Right cardiac atrium (tissue), 5 donors: ENCODE measurements around the gene COTL1. TPM values are rescaled to one million over a fixed set of nuclear protein-coding genes. Genes with fewer than 3 reads are reported as not detected.

ENCODE experiments used
- ATAC-seq, 2 donors: fragments of 200-7000 bp; cut with Tn5 transposase; one replicate each; pipeline versions ENCODE4 v1.8.0 to v1.9.1; 2020; ENCODE audit warnings: moderate library complexity in 2 of 2, mild to moderate bottlenecking in 1 of 2
- DNase-seq, 3 donors: peaks; one replicate each; pipeline ENCODE4 v3.0.0-alpha.2; 2020
- H3K27ac ChIP-seq: one replicate; pipeline ENCODE4 v1.5.1; 2013; ENCODE audit warnings: mild to moderate bottlenecking, low read length, control low read depth, moderate library complexity
- H3K27me3 ChIP-seq: one replicate; pipeline ENCODE4 v1.6.1; 2013; ENCODE audit not compliant: control insufficient read depth, insufficient read depth
- H3K4me1 ChIP-seq: one replicate; pipeline ENCODE4 v1.6.1; 2013; ENCODE audit warnings: low read length; ENCODE audit not compliant: control insufficient read depth, insufficient read depth
- H3K4me3 ChIP-seq: one replicate; pipeline ENCODE4 v1.5.1; 2013; ENCODE audit warnings: low read length, control low read depth
- H3K9me3 ChIP-seq: one replicate; pipeline ENCODE4 v1.6.1; 2013; ENCODE audit warnings: low read length; ENCODE audit not compliant: control insufficient read depth
- WGBS: extraction: QIAGEN DNeasy Blood & Tissue Kit; methylation state at CpG from one replicate; pipeline ENCODE4 v1.1.7; 2013; 5-methylcytosine and 5-hydroxymethylcytosine counted together
- intact Hi-C, 4 donors: fragments of 100-400 bp; cut with DNase I; formaldehyde crosslinking; loops; one replicate each; pipeline versions ENCODE4 v1.11.0 to v1.14.0; 2022 to 2023
- polyA plus RNA-seq: library from polyadenylated mRNA; stranded (reverse); fragments of 200-250 nt; gene quantifications from one replicate; pipeline ENCODE4 v1.2.3, GENCODE V29; 2013
- total RNA-seq, 4 donors: library from RNA; stranded (reverse); fragmentation: NEBNext Ultra II Directional; extraction: Animal tissue kit (Norgen Biotek cat#: 25700); gene quantifications; one replicate each; pipeline ENCODE4 v1.2.1, GENCODE V29; 2021
- donor health status: healthy with polysubstance abuse.
- donor health status: DM: no; HTN: yes; CAD: no.
- donor health status: DM: no; HTN: no; CAD: no.
- donor health status: DM: no; HTN: yes; CAD: no; lungs with severe emphysema.
- donor health status: DM: yes; HTN: yes; CAD: no.

COTL1 gene
- total and polyA plus RNA-seq, 5 donors: 11.6 to 26.9 (median 21.8) TPM

DNA sequence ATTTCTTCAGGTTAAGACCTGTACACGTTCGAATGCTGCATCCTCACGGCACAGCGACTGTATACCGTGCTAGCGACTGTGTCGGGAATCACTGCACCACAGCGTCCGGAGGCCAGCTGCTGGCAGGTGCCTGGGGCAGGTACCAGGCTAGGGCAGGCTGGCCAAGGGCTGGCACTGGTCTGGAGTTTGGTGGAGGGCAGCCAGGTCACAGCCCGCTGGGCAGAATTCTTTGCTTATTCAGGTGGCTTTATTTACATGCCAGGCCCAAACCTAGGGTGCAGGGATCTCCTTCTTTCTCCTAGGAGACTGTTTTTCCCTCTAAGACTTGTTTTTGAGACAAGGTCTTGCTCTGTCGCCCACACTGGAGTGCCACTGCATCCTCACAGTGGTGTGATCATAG is 37.9 kb downstream of the COTL1 start:
- Histone ChIP-seq H3K27ac (no peak overlapping the region), H3K4me3 (no peak overlapping the region), H3K9me3 (no peaks in the 10 kb centered on the region), H3K4me1 (no peaks in the 10 kb centered on the region), H3K27me3 (no peaks in the 10 kb centered on the region)
- intact Hi-C loops: no loop called here
- ATAC-seq (no peak), DNase-seq (no peak)
- 96% methylated on average over 11 of the region's 11 CpGs for WGBS

DNA sequence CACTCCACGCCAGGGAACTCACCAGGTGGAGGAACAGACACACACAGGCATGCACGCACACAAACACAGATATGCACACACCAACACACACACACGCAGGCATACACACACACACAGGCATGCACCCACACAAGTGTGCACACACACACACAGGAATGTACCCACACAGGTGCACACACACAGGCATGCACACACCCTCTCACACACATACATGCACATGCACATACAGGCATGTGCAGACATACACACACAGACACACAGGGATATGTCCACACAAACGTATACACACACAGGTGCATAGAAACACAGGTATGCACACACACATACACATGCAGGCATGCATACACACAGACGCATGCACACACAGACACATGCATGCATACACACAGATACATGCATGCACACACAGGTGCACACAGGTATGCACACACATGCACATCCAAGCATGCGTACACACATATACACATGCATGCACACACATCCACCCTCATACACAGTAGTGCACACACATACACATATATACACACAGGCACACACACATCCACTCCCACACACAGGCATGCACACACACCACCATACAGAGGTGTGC is 39.2 kb downstream of the COTL1 start:
- no peaks in the 10 kb centered on the region for H3K4me1 ChIP-seq
- H3K4me3 ChIP-seq: no peak overlapping the region
- no peak overlapping the region for H3K27ac ChIP-seq
- H3K27me3 ChIP-seq: no peaks in the 10 kb centered on the region
- H3K9me3 ChIP-seq: no peaks in the 10 kb centered on the region
- DNase-seq (no peak), ATAC-seq (no peak)
- intact Hi-C loops: no loop called here
- WGBS: 95% methylated on average over 6 of the region's 6 CpGs

DNA sequence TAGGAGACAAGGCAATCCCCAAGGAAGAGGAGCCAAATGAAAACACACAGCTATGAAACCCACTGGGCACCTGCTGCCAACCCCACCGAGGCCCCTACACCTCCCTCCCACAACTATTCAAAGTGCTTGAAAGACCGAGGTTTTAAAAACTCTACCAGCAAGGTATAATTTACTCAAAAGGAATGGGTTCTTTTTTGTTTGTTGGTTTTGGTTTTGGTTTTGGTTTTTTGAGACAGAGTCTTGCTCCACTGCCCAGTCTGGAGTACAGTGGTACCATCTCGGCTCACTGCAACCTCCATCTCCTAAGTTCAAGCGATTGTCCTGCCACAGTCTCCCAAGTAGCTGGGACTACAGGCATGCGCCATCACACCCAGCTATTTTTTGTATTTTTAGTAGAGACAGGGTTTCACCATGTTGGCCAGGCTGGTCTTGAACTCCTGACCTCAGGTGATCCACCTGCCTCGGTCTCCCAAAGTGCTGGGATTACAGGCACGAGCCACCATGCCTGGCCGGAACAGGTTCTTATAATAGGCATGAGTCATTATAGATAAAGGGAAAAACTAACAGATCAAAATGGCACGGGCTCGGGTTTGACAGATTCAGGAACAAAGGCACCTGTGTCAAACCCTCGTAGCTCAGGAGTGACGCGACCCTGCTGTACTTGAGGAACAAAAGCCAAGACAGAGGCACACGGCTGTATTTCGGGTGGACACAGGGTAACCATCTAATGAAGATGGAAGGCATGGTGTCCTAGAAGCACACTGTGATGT is 40.7 kb downstream of the COTL1 start:
- Histone ChIP-seq H3K9me3 (no peaks in the 10 kb centered on the region), H3K27me3 (no peaks in the 10 kb centered on the region), H3K4me3 (no peak overlapping the region), H3K27ac (no peak overlapping the region), H3K4me1 (no peaks in the 10 kb centered on the region)
- DNase-seq (no peak), ATAC-seq (no peak)
- intact Hi-C loops: no loop called here
- WGBS: 90% methylated on average over 15 of the region's 15 CpGs

DNA sequence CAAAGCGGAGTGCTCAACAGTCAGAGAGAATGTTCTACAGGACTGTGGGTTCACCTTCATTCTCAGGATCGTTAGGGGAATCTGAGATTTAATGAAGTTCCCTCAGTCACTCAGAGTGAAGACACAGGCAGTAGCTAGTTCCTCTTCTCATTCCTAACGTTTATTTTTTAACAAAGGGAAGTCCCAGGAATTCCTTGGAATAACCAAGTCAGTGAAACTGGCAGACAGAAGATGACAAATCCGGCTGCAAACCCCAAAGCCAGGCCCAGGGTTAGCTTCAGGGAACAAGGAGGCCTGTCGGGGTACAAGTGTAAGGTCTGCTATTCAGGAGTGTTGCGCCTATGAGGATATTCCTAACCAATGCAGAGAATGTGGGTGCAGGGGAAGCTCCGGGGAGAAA is 42.0 kb downstream of the COTL1 start:
- intact Hi-C loops: no loop called here
- WGBS: 85% methylated on average over 7 of the region's 7 CpGs

DNA sequence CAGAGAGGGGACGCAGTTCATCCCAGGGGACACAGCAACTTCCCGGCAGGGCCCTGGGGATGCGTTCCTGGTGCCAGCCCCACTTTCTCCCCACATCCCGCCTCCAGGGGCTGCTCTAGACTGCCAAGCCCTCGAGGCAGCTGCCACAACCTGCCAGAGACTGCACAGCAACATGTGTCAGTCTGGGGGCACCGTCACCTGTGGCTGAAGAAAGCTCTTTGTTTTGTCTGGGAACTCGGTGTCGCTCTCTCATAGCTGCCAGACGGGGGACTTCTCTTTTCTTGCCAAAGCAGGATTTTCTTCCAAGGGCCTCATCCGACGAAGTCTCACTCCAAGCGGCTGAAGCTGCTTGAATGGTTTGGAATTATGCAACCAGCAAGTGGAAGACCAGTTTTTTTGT is 43.7 kb downstream of the COTL1 start:
- 75% methylated on average over 12 of the region's 12 CpGs for WGBS
- H3K4me3 ChIP-seq: no peak overlapping the region
- H3K27ac ChIP-seq: no peak overlapping the region
- intact Hi-C loops: no loop called here
- ATAC-seq: no peak
- no peaks in the 10 kb centered on the region for H3K27me3 ChIP-seq
- H3K4me1 ChIP-seq: no peaks in the 10 kb centered on the region
- H3K9me3 ChIP-seq: no peaks in the 10 kb centered on the region
- no peak for DNase-seq

More for the DNA sequence above, 42.0 kb downstream of the COTL1 start:
- Histone ChIP-seq H3K27ac (no peak overlapping the region), H3K4me3 (no peak overlapping the region), H3K27me3 (no peaks in the 10 kb centered on the region), H3K4me1 (no peaks in the 10 kb centered on the region), H3K9me3 (no peaks in the 10 kb centered on the region)
- ATAC-seq: no peak
- DNase-seq: no peak

DNA sequence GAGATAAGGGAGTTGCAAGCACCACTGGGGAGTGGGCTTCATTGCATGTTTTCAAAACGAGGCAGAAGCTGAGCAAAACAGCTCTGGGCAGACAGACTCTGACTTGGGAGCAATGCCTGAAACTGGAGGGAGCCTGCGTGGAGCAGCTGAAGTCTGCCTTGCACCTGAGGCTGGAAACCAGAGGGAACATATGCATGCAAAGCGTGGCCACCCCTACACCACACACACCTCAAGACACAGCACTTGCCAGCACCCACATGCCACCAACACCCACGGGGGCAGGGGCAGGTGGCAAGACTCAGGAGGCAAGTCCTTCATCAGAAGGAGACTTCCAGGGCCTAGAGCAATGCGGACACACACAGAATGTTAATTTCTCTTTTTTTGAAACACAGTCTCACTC is 45.8 kb downstream of the COTL1 start:
- DNase-seq (no peak), ATAC-seq (no peak)
- 85% methylated on average over 5 of the region's 5 CpGs for WGBS
- Histone ChIP-seq H3K27me3 (no peaks in the 10 kb centered on the region), H3K27ac (no peak overlapping the region), H3K4me1 (no peaks in the 10 kb centered on the region), H3K4me3 (no peak overlapping the region), H3K9me3 (no peaks in the 10 kb centered on the region)
- intact Hi-C loops: no loop called here

DNA sequence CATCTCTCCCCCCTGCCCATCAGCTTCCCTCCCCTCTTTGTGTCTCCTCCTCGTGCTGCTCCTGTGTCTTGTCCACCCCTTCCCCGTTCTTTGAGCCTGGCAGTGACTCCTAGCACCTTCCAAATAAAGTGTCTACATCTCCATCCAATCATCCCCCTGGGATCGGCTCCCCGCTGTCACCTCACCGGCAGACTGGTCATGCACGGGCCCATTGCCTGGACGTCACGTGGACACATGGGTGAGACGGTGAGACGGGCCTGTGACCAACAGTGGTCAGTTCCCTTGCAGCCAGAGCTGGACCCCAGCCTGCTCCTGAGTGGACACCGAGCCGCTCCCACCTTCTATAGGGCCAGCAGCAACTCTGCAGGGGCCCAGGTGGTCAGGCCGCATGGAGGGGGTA is 46.4 kb downstream of the COTL1 start:
- Histone ChIP-seq H3K27me3 (no peaks in the 10 kb centered on the region), H3K4me1 (no peaks in the 10 kb centered on the region), H3K27ac (no peak overlapping the region), H3K9me3 (no peaks in the 10 kb centered on the region), H3K4me3 (no peak overlapping the region)
- intact Hi-C loops: no loop called here
- DNase-seq (no peak), ATAC-seq (no peak)
- WGBS: 99% methylated on average over 13 of the region's 13 CpGs

DNA sequence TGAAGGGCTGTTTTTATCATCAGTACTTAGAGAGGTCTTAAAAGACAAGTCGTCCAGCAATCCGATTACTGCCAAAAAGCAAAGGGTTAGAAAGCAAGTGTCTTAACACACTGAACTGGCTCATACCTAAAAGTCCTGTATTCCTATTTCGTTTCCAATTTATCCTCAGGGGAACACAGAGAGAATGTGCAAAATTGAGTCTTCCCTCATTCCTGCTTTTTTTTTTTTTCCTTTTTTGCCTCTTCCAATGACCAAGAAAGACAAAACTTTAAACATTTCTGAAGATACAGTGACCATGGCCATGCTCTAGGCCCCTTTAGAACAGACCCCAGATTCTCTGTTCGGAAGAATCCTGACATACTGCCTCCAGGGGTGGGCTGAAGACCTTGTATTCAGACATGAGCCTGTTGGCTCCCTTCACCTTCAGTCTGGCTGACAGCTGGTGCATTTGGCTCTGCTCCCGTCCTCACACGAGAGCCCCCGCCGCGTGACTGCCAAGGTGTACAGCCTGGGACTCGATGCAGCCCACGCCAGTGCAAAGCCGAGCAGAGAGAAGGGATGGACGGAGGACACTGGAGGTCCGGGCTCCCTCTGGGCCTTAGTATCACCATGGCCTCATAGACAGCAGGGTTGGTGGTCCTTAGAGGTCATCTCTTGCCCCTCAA is 47.0 kb downstream of the COTL1 start:
- no peaks in the 10 kb centered on the region for H3K4me1 ChIP-seq
- WGBS: 72% methylated on average over 14 of the region's 14 CpGs
- no peaks in the 10 kb centered on the region for H3K9me3 ChIP-seq
- DNase-seq: no peak
- ATAC-seq: no peak
- no peak overlapping the region for H3K27ac ChIP-seq
- H3K27me3 ChIP-seq: no peaks in the 10 kb centered on the region
- intact Hi-C loops: no loop called here
- H3K4me3 ChIP-seq: no peak overlapping the region

DNA sequence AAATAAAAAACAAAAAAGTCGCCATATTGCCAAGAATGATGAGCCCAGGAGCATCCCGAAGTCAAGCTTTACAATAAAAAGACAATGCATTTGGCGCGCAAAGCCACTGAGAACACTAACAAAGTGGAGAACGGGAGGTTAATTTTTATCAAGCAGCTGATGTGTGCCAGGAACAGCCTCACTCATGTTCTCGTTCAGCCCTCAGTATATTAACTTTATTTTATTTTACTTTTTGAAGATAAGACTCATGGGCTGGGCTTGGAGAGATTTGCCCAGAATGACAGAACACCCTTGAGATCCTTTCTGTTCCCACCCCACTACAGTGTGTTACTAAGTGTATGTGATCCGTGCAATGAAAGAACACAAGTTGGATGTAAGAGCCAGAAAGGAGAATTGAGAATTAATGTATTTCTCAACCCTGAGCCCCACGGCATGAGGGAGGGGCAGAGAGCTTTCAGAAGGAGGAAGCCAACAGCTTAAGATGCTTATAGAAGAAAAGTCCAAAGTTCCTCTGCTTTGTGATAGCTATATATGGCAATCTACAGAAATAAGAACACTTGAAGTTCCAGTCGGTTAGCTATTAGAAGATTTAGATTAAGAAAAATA is 48.4 kb downstream of the COTL1 start:
- Histone ChIP-seq H3K9me3 (no peaks in the 10 kb centered on the region), H3K4me1 (no peaks in the 10 kb centered on the region), H3K27ac (no peak overlapping the region), H3K4me3 (no peak overlapping the region), H3K27me3 (no peaks in the 10 kb centered on the region)
- intact Hi-C loops: no loop called here
- ATAC-seq (peak in 1 of 2 donors; percentile 20), DNase-seq (no peak)
- 67% methylated on average over 9 of the region's 9 CpGs for WGBS

DNA sequence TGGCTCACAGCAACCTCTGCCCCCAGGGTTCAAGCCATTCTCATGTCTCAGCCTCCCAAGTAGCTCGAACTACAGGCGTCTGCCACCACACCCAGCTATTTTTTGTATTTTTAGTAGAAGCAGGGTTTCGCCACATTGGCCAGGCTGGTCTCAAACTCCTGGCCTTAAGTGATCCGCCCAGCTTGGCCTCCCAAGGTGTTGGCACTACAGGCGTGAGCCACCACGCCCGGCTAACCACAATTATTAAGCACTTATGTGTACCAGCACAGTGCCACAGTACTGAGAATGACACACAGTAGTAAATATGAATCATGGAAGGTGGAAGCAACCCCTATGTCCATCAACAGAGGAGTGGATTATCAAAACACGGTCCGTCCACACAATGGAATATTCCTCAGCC is 49.8 kb downstream of the COTL1 start:
- Histone ChIP-seq H3K4me1 (no peaks in the 10 kb centered on the region), H3K4me3 (no peak overlapping the region), H3K9me3 (no peaks in the 10 kb centered on the region), H3K27ac (no peak overlapping the region), H3K27me3 (no peaks in the 10 kb centered on the region)
- DNase-seq (no peak), ATAC-seq (no peak)
- 93% methylated on average over 9 of the region's 9 CpGs for WGBS
- intact Hi-C loops: no loop called here

DNA sequence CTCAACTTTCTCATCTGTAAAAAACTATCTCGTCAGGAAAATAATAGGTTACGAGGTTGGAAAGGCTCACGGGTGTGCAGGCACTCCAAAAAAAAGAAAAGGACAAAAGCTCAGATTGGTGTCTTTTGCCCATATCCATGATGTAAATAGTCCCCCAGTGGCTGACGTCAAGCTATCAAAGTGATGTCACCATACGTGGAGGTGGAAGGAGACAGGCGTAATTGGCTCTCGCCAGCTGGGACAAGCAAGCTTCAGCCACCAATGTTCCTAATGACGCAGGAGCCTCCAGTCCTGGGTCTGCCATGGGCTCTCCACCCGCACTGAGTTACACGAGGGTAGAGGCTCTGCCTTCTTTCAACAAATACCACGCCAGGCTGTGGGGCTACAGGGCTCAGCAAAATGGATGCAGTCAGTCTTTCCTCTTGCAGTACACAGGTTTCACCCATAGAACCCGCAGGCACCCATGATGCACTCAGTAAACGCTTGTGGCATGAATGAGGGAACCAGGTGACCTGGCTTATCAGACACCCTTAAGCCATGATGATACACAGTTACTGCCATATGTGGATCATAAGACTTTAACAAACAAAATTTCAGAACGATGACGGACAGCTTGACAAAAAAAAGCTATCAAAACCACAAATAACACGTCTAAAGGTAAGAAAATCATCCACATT is 50.5 kb downstream of the COTL1 start:
- intact Hi-C loops: no loop called here
- Histone ChIP-seq H3K9me3 (no peaks in the 10 kb centered on the region), H3K4me3 (no peak overlapping the region), H3K27ac (no peak overlapping the region), H3K4me1 (no peaks in the 10 kb centered on the region), H3K27me3 (no peaks in the 10 kb centered on the region)
- WGBS: 92% methylated on average over 16 of the region's 16 CpGs
- DNase-seq (no peak), ATAC-seq (no peak)
